ENCODE results near the gene RALGPS1. TPM values are rescaled to one million over a fixed set of nuclear protein-coding genes. Genes with fewer than 3 reads are reported as not detected.

The RALGPS1 gene
- total and polyA plus RNA-seq, 2 donors (not counting 1 experiment from before 2014, with no cell fraction given): 2.0 to 5.9 TPM

DNA sequence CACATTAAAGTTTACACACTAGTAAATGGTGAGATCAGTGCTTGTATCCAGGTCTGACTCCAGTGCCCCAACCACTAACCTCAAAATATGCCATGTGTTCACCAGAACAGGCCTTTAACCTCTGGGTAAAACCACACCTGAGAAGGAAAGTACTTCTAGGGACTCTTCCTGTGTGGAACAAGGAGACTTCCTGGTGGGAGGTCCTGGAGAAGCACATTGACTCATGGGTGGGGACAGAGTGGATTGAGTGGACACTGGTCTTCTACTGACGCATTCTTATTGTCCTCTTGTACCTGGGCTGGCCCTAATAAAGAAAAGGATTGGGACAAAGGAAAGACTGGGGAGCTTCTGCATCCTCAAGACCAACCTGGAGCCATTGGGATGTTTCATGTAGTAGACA, 164.4 kb downstream of the RALGPS1 start:
- no peak for TF ChIP-seq CTCF (conservative IDR thresholded peaks at IDR 0.05 in 1 of 2, IDR thresholded peaks at IDR 0.05 in 1 of 2; ENCODE audit: low read depth in 1 of 2, low read length in 2 of 2)
- no peak for TF ChIP-seq EZH2 (IDR thresholded peaks at IDR 0.05; ENCODE audit: low read length, missing control alignments)

DNA sequence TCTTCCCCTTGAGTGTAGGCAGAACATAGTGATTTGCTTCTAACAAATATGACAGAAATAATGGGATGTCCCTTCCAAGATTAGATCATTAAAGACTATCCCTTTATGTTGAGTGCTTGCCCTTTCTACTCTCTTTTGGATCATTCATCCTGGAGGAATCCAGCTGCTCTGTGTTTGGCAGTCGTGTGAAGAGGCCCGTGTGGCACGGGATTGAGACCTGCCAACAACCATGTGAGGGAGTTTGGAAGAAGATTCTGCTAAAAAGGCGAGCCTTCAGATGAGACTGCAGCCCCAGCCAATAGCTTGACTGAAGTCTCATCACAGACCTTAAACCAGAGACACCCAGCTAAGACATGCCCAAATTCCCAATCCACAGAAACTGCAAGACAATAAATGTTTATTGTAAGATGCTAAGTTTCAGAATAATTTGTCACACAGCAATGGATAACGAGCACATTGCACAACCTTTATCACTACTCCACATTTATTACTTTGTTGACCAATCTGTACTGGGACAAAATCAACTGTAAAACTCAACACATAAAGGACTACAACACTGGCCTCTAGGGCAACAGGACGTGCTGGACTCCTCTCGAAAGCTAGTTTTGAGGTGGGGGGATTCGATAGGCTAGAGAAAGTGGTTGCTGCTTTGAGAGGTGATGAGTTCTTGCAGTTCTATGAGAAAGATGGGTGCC, 165.0 kb downstream of the RALGPS1 start:
- TF ChIP-seq EZH2 (IDR thresholded peaks at IDR 0.05; ENCODE audit: low read length, missing control alignments) (no peak), CTCF (conservative IDR thresholded peaks at IDR 0.05 in 1 of 2, IDR thresholded peaks at IDR 0.05 in 1 of 2; ENCODE audit: low read depth in 1 of 2, low read length in 2 of 2) (no peak)
- Histone ChIP-seq H3K9ac (ENCODE audit: insufficient read depth, low read length) (no peak overlapping the region), H3K9me3 (ENCODE audit: control insufficient read depth, insufficient read depth, low read depth, low read length) (no peaks in the 10 kb centered on the region), H3K4me3 (replicated peaks in 1 of 4; ENCODE audit: control extremely low read depth in 1 of 4, insufficient read depth in 1 of 4, low read depth in 3 of 4, low read length in 4 of 4) (no peak overlapping the region), H3K27ac (ENCODE audit: insufficient read depth, low read length) (no peak overlapping the region), H3K4me2 (ENCODE audit: extremely low read depth, insufficient read depth, low read length) (no peak overlapping the region), H3K36me3 (ENCODE audit: control insufficient read depth, insufficient read depth, low read length) (no peaks in the 10 kb centered on the region), H3K27me3 (ENCODE audit: control insufficient read depth, insufficient read depth, low read length) (peaks cover 4% of the 10 kb centered on the region), H3K79me2 (ENCODE audit: control insufficient read depth, insufficient read depth, low read length) (no peaks in the 10 kb centered on the region), H2AFZ (ENCODE audit: low read length) (no peak overlapping the region), H3K4me1 (ENCODE audit: control insufficient read depth, extremely low read depth, insufficient read depth, low read length) (peaks cover 5% of the 10 kb centered on the region), H4K20me1 (ENCODE audit: control insufficient read depth, extremely low read depth, insufficient read depth, low read length) (no peaks in the 10 kb centered on the region)
- no peak for DNase-seq (ENCODE audit: low read depth in 2 of 2)

More for the DNA sequence above, 164.4 kb downstream of the RALGPS1 start:
- H3K36me3 ChIP-seq (ENCODE audit: control insufficient read depth, insufficient read depth, low read length): no peaks in the 10 kb centered on the region
- H2AFZ ChIP-seq (ENCODE audit: low read length): no peak overlapping the region
- peaks cover 8% of the 10 kb centered on the region for H3K4me1 ChIP-seq (ENCODE audit: control insufficient read depth, extremely low read depth, insufficient read depth, low read length)
- H3K9ac ChIP-seq (ENCODE audit: insufficient read depth, low read length): no peak overlapping the region
- H3K4me3 ChIP-seq (replicated peaks in 1 of 4; ENCODE audit: control extremely low read depth in 1 of 4, insufficient read depth in 1 of 4, low read depth in 3 of 4, low read length in 4 of 4): no peak overlapping the region
- no peaks in the 10 kb centered on the region for H3K9me3 ChIP-seq (ENCODE audit: control insufficient read depth, insufficient read depth, low read depth, low read length)
- no peak overlapping the region for H3K4me2 ChIP-seq (ENCODE audit: extremely low read depth, insufficient read depth, low read length)
- no peak overlapping the region for H3K27ac ChIP-seq (ENCODE audit: insufficient read depth, low read length)
- no peak for DNase-seq (ENCODE audit: low read depth in 2 of 2)
- H3K27me3 ChIP-seq (ENCODE audit: control insufficient read depth, insufficient read depth, low read length): peaks cover 4% of the 10 kb centered on the region
- H3K79me2 ChIP-seq (ENCODE audit: control insufficient read depth, insufficient read depth, low read length): no peaks in the 10 kb centered on the region
- no peaks in the 10 kb centered on the region for H4K20me1 ChIP-seq (ENCODE audit: control insufficient read depth, extremely low read depth, insufficient read depth, low read length)

- Histone ChIP-seq H3K27ac (ENCODE audit: insufficient read depth, low read length) (no peak overlapping the region), H3K9me3 (ENCODE audit: control insufficient read depth, insufficient read depth, low read depth, low read length) (no peaks in the 10 kb centered on the region), H3K79me2 (ENCODE audit: control insufficient read depth, insufficient read depth, low read length) (no peaks in the 10 kb centered on the region), H3K9ac (ENCODE audit: insufficient read depth, low read length) (no peak overlapping the region), H3K36me3 (ENCODE audit: control insufficient read depth, insufficient read depth, low read length) (no peaks in the 10 kb centered on the region), H3K4me1 (ENCODE audit: control insufficient read depth, extremely low read depth, insufficient read depth, low read length) (peaks cover 5% of the 10 kb centered on the region), H2AFZ (ENCODE audit: low read length) (no peak overlapping the region), H3K27me3 (ENCODE audit: control insufficient read depth, insufficient read depth, low read length) (peaks cover 4% of the 10 kb centered on the region), H4K20me1 (ENCODE audit: control insufficient read depth, extremely low read depth, insufficient read depth, low read length) (no peaks in the 10 kb centered on the region), H3K4me3 (replicated peaks in 1 of 4; ENCODE audit: control extremely low read depth in 1 of 4, insufficient read depth in 1 of 4, low read depth in 3 of 4, low read length in 4 of 4) (no peak overlapping the region), H3K4me2 (ENCODE audit: extremely low read depth, insufficient read depth, low read length) (no peak overlapping the region)
- no peak for DNase-seq (ENCODE audit: low read depth in 2 of 2)
- TF ChIP-seq CTCF (conservative IDR thresholded peaks at IDR 0.05 in 1 of 2, IDR thresholded peaks at IDR 0.05 in 1 of 2; ENCODE audit: low read depth in 1 of 2, low read length in 2 of 2) (no peak), EZH2 (IDR thresholded peaks at IDR 0.05; ENCODE audit: low read length, missing control alignments) (no peak)
Observed at GRCh38 chr9:127081250-127082185, 166.9 kb downstream of the RALGPS1 start.

All from fibroblast of lung (primary cell).